HG03139 (cell line): ENCODE measurements around the gene DOCK3.

Source experiments
- ATAC-seq: cut with Tn5 transposase; IDR thresholded peaks from one replicate; pipeline ENCODE4 v1.9.1; 2021; ENCODE audit not compliant: unreplicated experiment

The DOCK3 gene, protein sequence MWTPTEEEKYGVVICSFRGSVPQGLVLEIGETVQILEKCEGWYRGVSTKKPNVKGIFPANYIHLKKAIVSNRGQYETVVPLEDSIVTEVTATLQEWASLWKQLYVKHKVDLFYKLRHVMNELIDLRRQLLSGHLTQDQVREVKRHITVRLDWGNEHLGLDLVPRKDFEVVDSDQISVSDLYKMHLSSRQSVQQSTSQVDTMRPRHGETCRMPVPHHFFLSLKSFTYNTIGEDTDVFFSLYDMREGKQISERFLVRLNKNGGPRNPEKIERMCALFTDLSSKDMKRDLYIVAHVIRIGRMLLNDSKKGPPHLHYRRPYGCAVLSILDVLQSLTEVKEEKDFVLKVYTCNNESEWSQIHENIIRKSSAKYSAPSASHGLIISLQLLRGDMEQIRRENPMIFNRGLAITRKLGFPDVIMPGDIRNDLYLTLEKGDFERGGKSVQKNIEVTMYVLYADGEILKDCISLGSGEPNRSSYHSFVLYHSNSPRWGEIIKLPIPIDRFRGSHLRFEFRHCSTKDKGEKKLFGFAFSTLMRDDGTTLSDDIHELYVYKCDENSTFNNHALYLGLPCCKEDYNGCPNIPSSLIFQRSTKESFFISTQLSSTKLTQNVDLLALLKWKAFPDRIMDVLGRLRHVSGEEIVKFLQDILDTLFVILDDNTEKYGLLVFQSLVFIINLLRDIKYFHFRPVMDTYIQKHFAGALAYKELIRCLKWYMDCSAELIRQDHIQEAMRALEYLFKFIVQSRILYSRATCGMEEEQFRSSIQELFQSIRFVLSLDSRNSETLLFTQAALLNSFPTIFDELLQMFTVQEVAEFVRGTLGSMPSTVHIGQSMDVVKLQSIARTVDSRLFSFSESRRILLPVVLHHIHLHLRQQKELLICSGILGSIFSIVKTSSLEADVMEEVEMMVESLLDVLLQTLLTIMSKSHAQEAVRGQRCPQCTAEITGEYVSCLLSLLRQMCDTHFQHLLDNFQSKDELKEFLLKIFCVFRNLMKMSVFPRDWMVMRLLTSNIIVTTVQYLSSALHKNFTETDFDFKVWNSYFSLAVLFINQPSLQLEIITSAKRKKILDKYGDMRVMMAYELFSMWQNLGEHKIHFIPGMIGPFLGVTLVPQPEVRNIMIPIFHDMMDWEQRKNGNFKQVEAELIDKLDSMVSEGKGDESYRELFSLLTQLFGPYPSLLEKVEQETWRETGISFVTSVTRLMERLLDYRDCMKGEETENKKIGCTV (N-terminal part only)

DNA sequence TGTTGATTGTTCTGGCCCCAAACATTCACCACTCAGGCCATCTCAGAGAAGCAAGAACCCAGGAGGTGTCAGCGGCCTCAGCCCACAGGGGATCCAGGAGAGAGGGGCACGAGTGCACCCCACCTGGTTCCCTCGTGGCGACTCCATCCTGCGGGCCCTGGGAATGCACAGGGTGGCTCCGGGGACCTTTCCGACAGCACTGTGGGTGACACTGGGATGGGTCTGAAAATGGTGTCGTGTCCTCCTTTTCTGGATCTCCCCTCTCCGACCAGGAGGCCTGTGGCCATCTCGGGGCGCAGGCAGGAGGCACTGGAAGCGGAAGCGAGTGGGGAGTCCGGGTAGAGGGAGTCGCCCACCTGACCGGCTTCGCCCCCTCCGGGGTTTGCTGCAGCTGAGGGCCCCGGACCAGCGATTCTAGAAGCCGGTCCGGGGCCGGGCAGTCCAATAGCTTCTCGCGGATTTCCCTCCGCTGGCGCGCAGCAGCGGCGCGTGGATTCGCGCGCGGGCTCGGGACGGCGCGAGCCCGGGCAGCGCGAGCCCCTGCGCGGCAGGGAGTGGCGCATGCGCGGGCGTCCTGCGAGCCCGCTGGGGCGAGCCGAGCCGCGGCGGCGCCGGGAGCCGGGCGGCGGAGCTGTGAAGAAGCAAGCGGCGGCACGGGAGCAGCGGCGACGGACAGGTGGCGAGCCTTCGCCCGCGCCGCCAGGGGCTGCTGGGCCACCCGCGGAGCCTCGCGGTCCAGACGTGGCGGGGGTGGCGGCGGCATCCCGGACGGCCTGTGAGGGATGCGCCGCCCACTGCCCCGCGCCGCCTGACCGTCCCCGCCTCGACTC is at the start of gene DOCK3:
TSS of gene DOCK3 (plus strand) at position 579 of the 830 bp plus-strand sequence. CDS start 337 bp downstream, outside the sequence.
- ATAC-seq = no peak

DNA sequence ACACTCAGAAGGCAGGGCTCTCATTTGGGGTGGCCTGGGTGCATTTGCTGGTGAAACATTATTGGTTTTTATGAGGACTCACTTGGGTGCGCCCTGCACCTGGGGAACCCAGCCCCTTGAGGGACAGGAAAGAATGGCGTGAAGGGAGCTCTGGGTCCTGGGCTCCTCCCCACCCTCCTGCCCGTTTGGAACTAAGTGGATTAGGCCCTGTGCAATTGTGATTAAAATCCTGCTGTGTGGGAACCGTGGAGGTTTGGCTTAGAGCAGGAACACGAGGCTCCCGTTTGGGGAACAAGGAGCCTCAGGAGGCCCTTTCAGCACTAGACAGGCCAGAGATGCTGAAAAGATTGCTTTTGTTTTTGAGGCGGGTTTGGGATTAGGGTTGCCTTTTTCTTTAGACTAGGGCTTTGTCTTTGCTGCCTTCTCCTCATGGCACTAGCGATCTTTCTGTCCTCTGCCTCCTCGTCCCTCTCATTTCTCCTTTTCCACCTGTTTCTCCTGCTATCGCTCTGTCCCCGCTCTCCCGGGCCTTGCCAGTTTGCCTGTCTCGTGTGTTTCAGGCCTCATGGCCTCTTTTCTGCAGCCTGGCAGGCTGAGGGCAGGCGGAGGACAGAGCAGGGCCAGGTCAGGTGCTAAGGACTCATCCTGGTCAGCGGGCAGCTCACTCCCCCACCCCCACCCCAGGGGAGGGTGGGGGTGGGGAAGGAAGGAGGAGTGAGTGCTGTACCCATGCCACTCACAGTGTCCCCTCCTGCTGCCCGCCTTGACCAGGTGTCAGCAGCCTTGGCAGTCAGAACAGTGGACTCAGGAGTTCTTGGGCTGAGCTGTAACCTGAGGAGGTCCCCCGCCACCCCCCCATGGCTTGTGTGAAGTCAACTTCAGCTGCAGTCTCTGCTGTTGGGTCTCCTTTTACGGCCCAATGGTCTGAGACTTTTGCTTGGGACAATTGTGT is 49.2 kb upstream of the DOCK3 start:
- no peak for ATAC-seq

DNA sequence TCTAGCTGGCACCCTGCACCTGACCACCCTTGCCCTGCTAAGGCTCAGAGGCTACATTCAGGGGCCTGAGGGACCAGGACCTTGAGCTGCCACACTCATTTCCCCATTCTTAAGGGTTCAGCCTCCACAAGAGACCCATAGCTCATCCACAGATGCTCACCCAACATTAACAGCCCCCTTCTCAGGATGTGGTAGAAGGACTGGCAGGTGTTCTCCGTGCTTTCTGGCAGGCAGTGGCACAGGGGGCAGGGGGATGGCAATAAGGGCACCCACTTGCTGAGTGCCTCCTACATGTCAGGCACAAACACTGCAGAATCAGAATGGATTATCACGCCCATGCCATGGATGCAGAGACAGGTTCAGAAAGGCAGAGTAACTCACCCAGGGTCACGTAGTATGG is 48.3 kb upstream of the DOCK3 start:
- no peak for ATAC-seq

DNA sequence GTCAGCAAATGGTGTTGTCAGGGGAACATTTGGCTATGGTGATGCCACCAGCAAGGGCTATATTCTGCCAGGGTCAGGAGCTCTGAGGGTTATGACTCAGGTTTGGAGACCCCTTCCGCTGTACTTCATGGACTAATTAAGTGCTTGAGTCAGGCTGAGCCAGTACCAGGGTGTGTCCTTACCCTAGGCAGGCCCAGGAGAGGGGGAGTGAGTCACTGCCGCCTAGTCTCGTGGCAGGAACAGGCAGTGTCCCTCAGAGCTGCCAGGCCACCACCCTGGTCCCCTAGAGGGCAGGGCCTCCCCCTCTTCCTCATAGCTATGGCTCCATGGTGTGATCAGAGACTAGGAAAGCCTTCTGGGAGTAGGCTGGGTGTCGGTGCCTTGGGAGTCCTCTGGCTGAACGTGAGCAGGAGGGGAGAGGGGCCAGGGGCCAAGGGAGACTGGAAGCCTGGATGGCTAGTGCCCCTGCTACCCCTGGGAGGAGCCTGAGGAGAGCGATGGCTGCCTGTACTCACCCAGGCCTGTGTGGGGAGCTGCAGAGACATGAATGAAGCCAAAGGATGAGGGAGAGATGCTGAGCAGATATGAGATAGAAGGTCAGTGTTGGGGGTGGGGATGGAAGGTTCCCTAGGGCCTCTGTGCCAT is 47.2 kb upstream of the DOCK3 start:
- no peak for ATAC-seq

DNA sequence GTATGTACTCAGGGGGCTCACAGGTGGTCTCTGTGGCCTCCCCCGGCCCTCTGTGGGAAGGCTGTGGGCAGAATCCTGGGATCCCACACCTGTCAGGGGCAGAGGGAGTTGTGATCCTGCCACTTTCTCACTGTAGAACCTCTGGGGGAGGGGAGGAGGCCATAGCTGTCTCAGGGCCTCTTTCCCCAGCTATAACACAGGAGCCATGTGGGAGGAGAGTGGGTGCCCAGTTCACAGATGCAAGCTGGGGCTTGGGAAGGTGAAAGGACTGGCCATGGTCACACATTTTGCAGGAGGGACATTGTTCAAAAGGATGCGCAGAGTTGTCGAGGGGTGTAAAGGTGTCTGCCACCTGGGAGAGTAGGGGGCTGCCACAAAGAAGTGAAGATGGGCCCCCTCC is 46.1 kb upstream of the DOCK3 start:
- no peak for ATAC-seq

DNA sequence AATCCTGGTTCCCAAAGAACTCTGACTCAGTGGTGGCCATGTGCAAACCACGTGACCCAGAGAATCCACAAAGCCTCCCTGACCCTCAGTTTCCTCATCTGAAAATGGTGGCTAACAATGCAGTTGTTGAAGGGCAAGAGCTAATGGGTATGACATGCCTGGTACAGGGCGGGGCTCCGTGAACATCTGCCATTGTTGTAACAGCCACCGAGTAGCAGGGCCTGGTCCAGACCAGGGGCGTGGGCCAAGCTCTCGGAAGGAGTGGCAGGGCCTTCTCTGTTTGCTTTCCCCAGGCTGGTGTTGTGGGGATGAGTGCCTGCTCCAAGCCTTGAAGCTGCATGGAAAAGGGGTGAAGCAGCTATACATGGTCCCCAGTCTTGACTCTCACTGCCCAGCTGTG is 44.3 kb upstream of the DOCK3 start:
- no peak for ATAC-seq

DNA sequence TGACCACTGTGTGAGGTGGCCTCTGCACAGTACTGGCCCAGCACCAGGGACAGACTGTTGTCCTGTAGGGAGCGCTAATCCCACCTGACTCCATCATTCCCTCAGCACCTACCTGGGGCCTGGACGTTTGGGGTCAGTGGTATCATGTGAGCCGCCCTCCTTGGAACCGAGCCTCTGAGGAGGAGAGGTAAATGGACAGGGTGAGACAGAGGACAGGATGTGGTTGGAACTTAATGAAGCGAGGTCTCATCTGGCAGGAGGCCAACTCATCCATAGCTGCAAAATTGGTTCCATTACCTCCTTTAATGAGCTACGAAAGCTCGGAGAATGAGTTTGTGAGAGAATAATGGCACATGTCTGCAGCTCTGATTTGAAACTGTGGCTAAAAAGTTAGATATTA is 43.9 kb upstream of the DOCK3 start:
- ATAC-seq = no peak

DNA sequence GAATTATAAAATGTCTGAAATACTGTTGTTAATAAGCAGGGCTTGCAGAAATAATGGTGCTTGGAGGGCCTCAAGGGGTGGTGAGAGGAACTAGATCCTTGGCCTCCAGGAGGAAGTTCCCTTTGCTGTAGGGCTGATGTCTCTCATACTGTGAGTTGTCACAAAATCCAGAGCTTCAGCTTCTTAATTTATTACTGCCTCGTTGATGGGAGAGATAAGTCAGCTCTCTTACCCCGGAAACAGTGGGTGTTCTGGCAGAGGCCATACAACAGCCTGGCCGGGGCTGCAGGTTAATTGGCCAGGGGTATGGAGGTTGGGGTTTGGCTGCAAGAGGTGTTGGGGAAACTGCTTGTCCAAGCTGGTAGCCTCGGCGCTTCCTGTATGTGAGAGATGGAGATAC is 42.3 kb upstream of the DOCK3 start:
- ATAC-seq = no peak

DNA sequence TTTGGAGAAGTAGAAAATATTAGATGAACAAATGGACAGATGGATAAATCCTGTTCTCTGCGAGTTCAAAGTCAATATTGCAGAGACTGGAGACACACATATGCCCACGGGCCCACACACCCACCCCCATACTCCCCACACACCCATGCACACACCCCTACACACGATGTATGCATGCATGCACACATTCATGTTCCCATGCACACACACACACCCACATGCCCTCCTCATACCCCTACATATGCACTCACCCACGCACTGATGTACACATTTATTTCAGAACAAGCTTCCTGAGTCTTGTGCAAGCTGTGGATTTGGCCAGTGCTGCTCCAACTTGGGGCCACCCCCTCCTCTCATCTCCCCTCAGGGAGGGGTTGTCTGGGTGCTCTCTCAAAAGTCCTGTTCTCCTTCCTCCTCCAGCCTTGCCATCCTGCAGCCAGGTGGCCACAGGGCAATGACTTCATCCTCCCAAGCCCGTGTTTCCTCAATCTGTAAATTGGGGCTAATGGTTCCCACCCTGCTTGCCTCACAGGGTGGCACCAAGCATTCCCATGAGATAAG is 41.4 kb upstream of the DOCK3 start:
- no peak for ATAC-seq

DNA sequence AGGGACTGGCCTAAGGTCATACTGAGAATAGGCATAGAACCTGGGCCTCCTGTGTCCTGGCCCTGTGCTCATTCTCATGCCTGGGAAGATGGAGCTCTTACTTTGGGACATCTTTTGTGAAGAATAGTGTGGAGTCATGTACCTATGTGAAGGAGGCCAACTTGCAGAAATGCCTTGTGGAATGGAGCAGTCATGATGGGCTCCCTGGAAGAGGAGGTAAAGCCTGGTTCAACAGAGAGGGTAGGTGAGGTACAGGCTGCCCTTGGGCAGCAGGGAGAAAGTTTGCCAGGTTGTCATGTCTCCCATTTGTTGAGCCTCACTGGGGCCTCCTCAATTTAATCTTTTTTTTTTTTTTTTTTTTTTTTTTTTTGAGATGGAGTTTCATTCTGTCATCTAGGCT is 39.7 kb upstream of the DOCK3 start:
- ATAC-seq = no peak

DNA sequence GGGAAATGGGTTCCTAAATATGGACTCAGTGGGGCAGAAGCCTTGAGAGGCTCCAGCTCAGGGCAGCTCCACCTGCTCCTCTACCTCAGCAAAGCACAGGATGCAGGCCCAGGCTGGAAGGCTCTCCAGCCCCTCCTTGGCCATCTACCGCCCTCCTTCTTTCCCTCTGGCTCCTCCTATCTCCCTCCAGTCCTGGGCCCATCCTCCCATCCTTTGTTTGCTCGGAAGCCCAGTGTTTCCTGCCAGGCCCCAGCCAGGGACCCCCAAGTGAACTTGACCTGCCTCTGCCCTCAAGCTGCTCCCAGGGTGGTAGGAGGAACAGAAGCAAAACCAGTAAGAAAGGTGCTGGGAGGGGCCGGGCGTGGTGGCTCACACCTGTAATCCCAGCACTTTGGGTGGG is 37.7 kb upstream of the DOCK3 start:
- no peak for ATAC-seq

DNA sequence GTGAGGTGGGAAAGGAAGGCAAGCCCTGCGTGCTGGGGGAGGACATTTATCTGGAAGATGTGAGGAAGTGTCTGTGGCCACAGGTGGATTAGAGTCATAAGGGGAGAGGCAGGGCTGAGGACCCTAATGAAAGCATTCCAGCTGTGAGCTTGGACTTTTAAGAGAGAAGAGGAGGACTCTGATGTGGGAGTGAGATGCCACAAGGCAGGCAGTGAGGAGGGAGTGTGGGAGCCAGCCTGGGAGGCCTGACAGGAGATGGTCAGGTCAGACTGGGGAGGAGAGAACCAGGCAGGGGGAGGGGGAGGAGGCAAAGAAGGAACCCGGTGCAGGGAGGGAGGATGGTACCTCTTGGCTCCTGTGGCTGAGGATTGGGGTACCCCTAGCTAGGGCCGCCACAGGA is 36.8 kb upstream of the DOCK3 start:
- no peak for ATAC-seq

DNA sequence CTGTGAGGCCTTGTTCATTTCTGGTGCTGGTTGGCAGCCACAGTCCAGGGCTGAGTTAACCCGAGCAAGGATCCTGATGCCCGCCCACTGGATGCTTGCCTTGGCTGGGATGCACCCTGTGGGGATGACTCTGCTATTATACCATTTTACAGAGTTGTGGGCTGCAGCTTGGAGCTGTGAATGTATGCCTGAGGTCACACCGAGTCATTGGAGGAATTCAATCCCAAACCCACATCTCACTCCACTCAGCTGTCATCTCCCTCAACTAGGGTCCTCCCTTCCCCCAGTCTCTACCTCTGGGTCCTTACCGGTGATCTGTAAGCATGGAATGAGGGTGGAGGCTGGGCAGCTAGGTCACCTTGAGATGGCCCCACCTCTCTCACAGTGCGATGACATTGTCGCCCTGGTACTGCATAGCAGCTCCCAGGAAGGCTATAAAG is 35.7 kb upstream of the DOCK3 start:
- no peak for ATAC-seq

DNA sequence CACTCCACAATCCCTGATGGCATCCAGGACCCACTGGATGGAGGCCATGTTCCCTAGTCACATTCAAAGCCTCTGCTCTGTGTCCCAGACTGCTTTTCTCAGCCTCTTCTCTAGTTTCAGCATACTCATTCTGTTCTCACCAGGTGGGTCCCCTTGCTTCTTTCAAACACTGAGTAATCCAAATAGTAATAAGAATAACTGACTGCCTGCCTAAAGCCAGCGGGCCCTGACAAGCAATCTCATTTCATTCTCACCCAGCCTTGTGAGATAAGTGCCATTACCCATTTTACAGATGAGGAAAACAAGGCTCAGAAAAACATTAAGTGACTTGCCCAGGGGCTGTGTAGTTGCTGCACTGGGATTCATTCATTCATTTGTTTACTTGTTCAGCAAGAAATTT is 32.3 kb upstream of the DOCK3 start:
- ATAC-seq = no peak

DNA sequence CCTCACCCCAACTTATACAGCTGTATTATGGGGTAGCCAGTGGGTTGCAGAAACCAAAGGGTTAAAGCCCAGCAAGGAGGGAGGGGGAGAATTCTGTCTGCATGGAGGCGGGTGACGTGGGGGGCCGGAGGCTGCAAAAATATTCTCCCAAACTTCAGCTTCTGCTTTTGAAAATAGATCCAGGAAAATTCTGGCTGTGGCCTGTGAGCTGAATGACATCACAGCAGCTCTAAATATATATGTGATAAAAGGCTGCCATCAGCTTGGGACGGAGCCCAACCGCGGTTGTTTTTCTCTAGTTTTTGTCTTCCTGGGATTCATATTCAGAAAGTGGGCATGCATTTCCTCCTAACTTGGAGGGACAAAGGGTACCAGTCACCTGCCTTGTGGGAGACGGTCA is 30.2 kb upstream of the DOCK3 start:
- ATAC-seq = no peak

DNA sequence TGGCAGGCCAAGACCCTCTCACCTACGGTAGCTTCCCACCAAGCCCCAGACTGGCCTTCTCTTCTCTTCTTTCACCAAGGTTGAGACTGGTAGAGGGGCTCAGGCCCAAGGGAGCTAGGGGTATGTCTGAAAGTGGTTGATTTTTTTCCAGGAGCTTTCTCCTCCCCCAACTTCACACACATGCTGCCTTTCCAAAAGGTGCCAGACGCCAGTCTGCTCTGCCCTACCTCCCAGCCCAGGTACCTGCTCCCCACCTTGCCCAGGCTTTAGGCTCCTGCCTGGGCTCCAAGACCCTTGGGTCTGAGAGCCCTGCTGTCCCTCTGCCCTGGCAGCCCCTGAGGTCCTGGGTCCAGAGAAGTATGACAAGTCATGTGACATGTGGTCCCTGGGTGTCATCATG is 29.3 kb upstream of the DOCK3 start:
- no peak for ATAC-seq

DNA sequence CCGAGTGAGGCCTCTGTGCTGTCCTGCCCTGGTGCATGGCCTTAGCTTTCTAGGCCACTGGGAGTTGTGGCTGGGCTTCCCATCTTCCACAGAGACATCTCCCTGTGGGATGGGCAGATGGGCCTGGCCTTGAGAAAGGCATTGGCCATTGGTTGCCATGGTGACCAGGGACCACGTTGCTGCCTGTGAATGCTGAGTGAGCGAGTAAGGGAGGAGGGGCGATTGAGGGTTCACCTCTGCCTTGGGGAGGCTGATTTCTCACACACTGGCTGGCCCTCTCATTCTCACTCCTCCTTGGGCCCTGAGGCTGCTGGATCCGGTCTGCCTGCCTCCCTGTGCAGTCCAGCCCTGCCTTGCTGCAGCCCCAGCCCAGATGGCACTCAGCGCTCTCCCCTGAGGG is 26.4 kb upstream of the DOCK3 start:
- ATAC-seq = no peak

DNA sequence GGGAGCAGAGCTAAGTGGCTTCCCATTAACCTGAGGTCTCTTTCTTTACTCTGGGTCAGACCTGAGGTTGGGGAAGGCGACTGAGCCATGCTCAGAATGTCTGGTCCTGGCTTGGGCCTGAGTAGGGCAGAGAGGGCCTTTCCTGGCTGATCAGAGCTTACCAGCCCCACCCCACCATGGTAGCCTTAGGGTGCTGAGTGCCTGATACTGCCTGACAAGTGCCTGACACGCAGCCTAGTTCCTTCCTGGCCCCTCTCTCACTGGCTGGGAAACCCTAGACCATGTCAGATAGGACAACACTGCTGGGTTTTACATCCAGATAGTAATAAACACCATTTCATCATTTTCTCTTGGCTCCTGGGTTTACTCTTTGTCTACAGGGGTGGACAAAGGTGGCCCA is 25.8 kb upstream of the DOCK3 start:
- ATAC-seq = no peak
